H1 (cell line): ENCODE measurements around the gene MCEMP1.

Experiments
- CTCF ChIP-seq, 3 experiments: IDR thresholded peaks; 1 replicate in 2 of 3; 2 replicates in 1 of 3; pipeline versions ENCODE4 v1.5.1 to v1.6.1; 2011; ENCODE audit warnings: low read length in 3 of 3, mild to moderate bottlenecking in 3 of 3, inconsistent platforms in 2 of 3, low read depth in 1 of 3, moderate library complexity in 1 of 3; ENCODE audit not compliant: insufficient read depth in 1 of 3; ENCODE audit errors: control extremely low read depth in 1 of 3
- EP300 ChIP-seq, 2 experiments: IDR thresholded peaks; 1 replicate in 1 of 2; 2 replicates in 1 of 2; pipeline ENCODE4 v1.6.1; 2011 to 2012; ENCODE audit warnings: low read depth in 2 of 2, low read length in 2 of 2, mild to moderate bottlenecking in 2 of 2, borderline replicate concordance in 1 of 2, inconsistent platforms in 1 of 2, moderate library complexity in 1 of 2
- EZH2 ChIP-seq: fragments of 200-600 bp; sonication (generic); IDR thresholded peaks from 2 replicates; pipeline ENCODE4 v1.7.1; 2012; ENCODE audit warnings: low read depth, mild to moderate bottlenecking, moderate library complexity, low read length, inconsistent platforms; ENCODE audit not compliant: severe bottlenecking
- POLR2A ChIP-seq, 2 experiments: IDR thresholded peaks; 1 replicate in 1 of 2; 2 replicates in 1 of 2; pipeline ENCODE4 v1.6.1; 2011; ENCODE audit warnings: low read depth in 2 of 2, low read length in 2 of 2, mild to moderate bottlenecking in 2 of 2; ENCODE audit errors: control extremely low read depth in 1 of 2

DNA sequence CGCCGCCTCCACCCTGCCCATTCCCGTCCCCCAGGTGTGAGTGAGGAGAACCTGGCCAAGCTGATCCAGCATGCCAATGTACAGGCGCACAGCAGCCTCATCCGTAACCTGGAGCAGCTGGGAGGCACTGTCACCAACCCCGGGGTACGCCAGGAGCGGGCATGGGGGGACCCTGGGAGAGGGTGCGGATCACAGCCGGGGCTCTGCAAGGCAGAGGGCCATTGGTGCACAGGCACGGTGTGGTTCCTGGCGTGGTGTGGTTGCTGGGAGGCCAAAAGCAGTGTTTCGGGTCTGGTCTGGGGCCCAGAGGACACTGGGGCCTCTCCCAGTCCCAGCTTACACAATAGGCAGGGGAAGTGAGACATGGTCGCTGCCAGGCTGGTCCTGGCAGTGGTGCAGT lies 31.7 kb upstream of the MCEMP1 start:
- no peak for TF ChIP-seq POLR2A (IDR thresholded peaks at IDR 0.05; ENCODE audit: control extremely low read depth in 1 of 2, low read depth in 2 of 2, low read length in 2 of 2)
- no peak for TF ChIP-seq CTCF (IDR thresholded peaks at IDR 0.05; ENCODE audit: control extremely low read depth in 1 of 3, insufficient read depth in 1 of 3, low read depth in 1 of 3, low read length in 3 of 3)
- no peak for TF ChIP-seq EZH2
- no peak for TF ChIP-seq EP300 (IDR thresholded peaks at IDR 0.05; ENCODE audit: borderline replicate concordance in 1 of 2, low read depth in 2 of 2, low read length in 2 of 2)
